ENCODE measurements around the gene RASL10A.

The RASL10A gene

DNA sequence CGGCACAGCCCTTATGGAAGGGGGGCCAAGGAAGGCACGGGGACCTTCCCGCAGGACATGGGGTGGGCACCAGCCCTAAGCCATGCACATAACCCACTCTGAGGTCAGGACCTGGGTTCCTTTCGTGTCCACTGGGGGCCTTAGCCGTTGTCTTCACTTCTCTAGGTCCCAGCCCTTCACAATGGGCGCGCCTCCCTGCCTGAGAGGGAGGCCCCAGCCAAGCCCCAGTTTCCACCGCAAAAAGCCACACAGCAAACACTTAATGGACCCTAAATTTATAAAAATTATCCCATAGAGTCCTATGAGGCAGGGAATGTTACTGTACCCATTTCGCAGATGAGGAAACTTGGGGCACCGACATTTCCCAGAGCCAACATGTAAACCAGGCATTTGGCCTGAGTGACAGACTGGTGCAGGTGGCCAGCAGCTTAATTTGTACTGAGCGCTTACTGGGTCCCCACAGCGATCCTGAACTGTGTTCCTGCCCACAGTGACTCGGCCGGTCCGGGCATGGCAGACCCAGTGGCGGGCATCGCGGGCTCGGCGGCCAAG, 7.8 kb downstream of the RASL10A start:
- Histone ChIP-seq H3K9me3 (ENCODE audit: low read depth, low read length) (no peaks in the 10 kb centered on the region), H3K9ac (ENCODE audit: insufficient read length) (peak overlapping the region; percentile 79), H3K4me3 (peak overlapping the region; percentile 90), H3K27ac (0 out of 2 replicates have a peak overlapping the region, but pooled peaks have one; percentile 42), H3K36me3 (ENCODE audit: insufficient read depth, low read length) (no peaks in the 10 kb centered on the region)
- DNase-seq (ENCODE audit: low read depth, low spot score) = no peak
- TF ChIP-seq FOXP2 (optimal IDR thresholded peaks at IDR 0.05; ENCODE audit: control extremely low read depth, extremely low read length, insufficient read depth) (no peak), EZH2 (IDR thresholded peaks at IDR 0.05) (no peak), POLR2AphosphoS5 (IDR thresholded peaks at IDR 0.05; ENCODE audit: borderline replicate concordance, low read depth, low read length) (no peak)

DNA sequence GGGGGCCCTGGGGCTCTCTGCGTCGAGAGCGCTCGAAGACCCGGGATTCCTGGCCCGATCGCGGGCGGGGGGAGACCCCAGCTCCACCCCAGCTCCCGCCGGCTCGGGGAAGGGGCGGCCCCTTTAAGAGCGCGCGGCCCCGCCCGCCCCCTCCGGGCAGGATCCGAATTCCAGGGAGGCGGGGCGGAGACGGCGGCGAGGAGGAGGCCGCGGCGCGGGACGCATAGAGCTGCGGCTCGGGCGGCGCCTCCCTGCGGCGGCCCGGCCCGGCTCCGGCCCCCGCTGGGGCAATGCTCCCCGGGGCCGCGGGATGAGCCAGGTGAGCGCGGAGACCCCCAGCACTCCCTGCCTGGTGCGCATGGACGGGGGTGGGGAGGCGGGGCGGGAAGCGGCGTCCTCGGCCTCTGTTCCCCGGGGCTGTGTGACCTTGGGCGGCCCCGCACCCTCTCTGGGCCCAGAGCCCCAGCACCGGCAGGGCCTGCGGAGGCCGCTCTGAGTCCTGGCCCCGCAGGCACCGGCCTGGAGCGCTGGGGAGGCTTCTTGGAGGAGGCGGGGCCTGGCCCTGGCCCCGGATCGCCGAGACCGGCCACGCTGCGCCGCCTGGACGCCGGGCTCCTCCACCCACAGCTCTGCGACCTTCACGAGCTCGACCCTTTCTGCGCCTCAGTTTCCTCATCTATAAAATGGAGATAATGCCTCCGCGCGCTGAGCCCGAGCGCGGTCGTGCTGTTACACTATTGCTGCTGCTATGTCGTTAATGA, 8.5 kb downstream of the RASL10A start:
- H3K9ac ChIP-seq (ENCODE audit: insufficient read length) = peak overlapping the region; percentile 79
- H3K27ac ChIP-seq = peak overlapping the region; percentile 80
- no peak; the same call in 1 of the 2 replicates for TF ChIP-seq POLR2AphosphoS5 (IDR thresholded peaks at IDR 0.05; ENCODE audit: borderline replicate concordance, low read depth, low read length)
- TF ChIP-seq EZH2 (IDR thresholded peaks at IDR 0.05) = no peak
- no peak for TF ChIP-seq FOXP2 (optimal IDR thresholded peaks at IDR 0.05; ENCODE audit: control extremely low read depth, extremely low read length, insufficient read depth)
- no peaks in the 10 kb centered on the region for H3K9me3 ChIP-seq (ENCODE audit: low read depth, low read length)
- no peak for DNase-seq (ENCODE audit: low read depth, low spot score)
- peak overlapping the region; percentile 90 for H3K4me3 ChIP-seq
- H3K36me3 ChIP-seq (ENCODE audit: insufficient read depth, low read length) = no peaks in the 10 kb centered on the region

- DNase-seq (ENCODE audit: low read depth, low spot score) = no peak
- H3K9me3 ChIP-seq (ENCODE audit: low read depth, low read length) = no peaks in the 10 kb centered on the region
- peak within 1 kb of the TSS; percentile 79 for H3K9ac ChIP-seq (ENCODE audit: insufficient read length)
Measured at GRCh38 chr22:29306175-29306834, 9.2 kb downstream of the RASL10A start, which contains the start of gene GAS2L1. GAS2L1 (plus strand) TSS chr22:29306650; CDS start chr22:29308106, 1,456 bp downstream.

DNA sequence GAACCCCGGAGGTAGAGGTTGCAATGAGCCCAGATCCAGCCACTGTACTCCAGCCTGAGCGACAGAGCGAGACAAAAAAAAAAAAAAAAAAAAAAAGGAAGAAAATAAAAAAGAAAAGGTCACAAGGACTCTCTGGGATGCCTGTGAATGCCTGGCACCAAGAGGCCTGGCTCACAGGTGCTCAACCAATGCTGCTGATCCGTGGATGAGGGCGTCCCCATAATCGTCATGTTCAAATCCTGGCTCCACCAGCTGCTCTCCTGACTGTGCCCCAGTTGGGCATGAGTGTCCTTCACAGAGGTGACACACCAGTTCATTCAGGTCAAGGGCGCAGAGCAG, 9.7 kb downstream of the RASL10A start:
- Histone ChIP-seq H3K4me3 (peak overlapping the region; percentile 90), H3K36me3 (ENCODE audit: insufficient read depth, low read length) (no peaks in the 10 kb centered on the region), H3K9ac (ENCODE audit: insufficient read length) (no peak overlapping the region), H3K27ac (no peak overlapping the region), H3K9me3 (ENCODE audit: low read depth, low read length) (no peaks in the 10 kb centered on the region)
- TF ChIP-seq EZH2 (IDR thresholded peaks at IDR 0.05) = no peak
- no peak for TF ChIP-seq POLR2AphosphoS5 (IDR thresholded peaks at IDR 0.05; ENCODE audit: borderline replicate concordance, low read depth, low read length)
- TF ChIP-seq FOXP2 (optimal IDR thresholded peaks at IDR 0.05; ENCODE audit: control extremely low read depth, extremely low read length, insufficient read depth) = no peak
- no peak for DNase-seq (ENCODE audit: low read depth, low spot score)

More at GRCh38 chr22:29306175-29306834, 9.2 kb downstream of the RASL10A start, which contains the start of gene GAS2L1:
- no peaks in the 10 kb centered on the region for H3K36me3 ChIP-seq (ENCODE audit: insufficient read depth, low read length)
- peak within 1 kb of the TSS; percentile 90 for H3K4me3 ChIP-seq
- no peak for TF ChIP-seq FOXP2 (optimal IDR thresholded peaks at IDR 0.05; ENCODE audit: control extremely low read depth, extremely low read length, insufficient read depth)
- TF ChIP-seq POLR2AphosphoS5 (IDR thresholded peaks at IDR 0.05; ENCODE audit: borderline replicate concordance, low read depth, low read length) = peak; percentile 37; the same call in 1 of the 2 replicates
- H3K27ac ChIP-seq = peak within 1 kb of the TSS; percentile 80

DNA sequence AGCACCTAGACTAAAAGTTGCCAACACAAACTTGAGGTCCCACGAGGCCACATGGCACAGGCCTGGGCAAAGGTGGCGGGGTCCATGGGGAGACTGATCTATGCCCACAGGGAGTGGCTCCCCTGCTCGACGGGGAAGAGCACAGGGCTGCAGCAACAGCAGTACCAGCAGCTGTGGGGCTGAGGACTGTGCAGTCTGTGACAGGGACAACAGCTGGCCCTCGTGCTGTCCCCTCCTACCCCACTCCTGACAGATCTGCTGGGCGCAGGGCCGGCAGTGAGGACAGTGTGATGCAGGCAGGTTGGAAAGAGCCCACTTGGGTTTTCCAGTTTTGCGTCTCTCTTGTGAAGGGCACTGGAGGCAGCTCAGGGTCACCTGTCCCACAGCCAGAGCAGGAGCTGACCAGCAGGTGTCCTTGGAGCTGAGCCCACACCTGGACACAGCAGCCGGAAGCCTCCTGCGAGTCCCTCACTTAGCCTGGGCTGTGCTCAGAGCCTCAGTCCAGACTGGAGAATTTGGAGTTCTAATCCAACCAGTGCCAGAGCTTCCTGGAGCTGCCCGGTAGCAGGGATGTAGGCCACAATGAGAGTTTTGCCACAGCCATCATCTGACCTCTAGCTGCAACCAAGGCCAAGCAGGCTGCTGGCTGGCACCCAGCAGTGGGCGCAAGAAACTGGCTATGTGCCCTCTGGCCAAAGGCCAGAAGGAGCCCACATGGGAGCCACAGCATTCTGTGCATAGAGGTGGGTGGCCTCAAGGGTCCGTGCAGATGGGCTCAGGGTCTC, 12.6 kb downstream of the RASL10A start:
- H3K4me3 ChIP-seq = no peak overlapping the region
- no peak overlapping the region for H3K27ac ChIP-seq
- peaks cover 15% of the 10 kb centered on the region for H3K36me3 ChIP-seq (ENCODE audit: insufficient read depth, low read length)
- H3K9ac ChIP-seq (ENCODE audit: insufficient read length) = no peak overlapping the region
- no peaks in the 10 kb centered on the region for H3K9me3 ChIP-seq (ENCODE audit: low read depth, low read length)
- TF ChIP-seq POLR2AphosphoS5 (IDR thresholded peaks at IDR 0.05; ENCODE audit: borderline replicate concordance, low read depth, low read length) (no peak), FOXP2 (optimal IDR thresholded peaks at IDR 0.05; ENCODE audit: control extremely low read depth, extremely low read length, insufficient read depth) (no peak), EZH2 (IDR thresholded peaks at IDR 0.05) (no peak)
- DNase-seq (ENCODE audit: low read depth, low spot score) = no peak

DNA sequence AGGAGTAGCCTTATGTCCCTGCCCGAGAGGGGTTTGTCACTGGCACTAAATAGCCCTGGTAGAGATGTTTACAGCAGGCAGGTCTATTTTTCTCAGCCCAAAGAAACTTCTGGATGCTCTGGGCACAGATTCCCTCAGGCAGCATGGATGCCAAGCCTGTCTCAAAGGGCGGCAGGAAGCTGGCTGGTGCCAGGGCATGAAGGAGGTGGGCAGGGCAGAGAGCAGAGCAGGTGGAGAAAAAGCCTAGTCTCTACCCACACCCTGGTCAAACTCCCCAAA, 13.2 kb downstream of the RASL10A start:
- Histone ChIP-seq H3K4me3 (no peak overlapping the region), H3K9ac (ENCODE audit: insufficient read length) (no peak overlapping the region), H3K9me3 (ENCODE audit: low read depth, low read length) (no peaks in the 10 kb centered on the region), H3K27ac (no peak overlapping the region), H3K36me3 (ENCODE audit: insufficient read depth, low read length) (peaks cover 20% of the 10 kb centered on the region)
- TF ChIP-seq POLR2AphosphoS5 (IDR thresholded peaks at IDR 0.05; ENCODE audit: borderline replicate concordance, low read depth, low read length) = no peak
- TF ChIP-seq EZH2 (IDR thresholded peaks at IDR 0.05) = no peak
- TF ChIP-seq FOXP2 (optimal IDR thresholded peaks at IDR 0.05; ENCODE audit: control extremely low read depth, extremely low read length, insufficient read depth) = no peak
- no peak for DNase-seq (ENCODE audit: low read depth, low spot score)

- Histone ChIP-seq H3K9ac (ENCODE audit: insufficient read length) (no peak overlapping the region), H3K9me3 (ENCODE audit: low read depth, low read length) (no peaks in the 10 kb centered on the region), H3K27ac (peak overlapping the region; percentile 46; the same call in 1 of the 2 replicates), H3K4me3 (no peak overlapping the region), H3K36me3 (ENCODE audit: insufficient read depth, low read length) (peaks cover 25% of the 10 kb centered on the region)
- DNase-seq (ENCODE audit: low read depth, low spot score) = no peak
- TF ChIP-seq POLR2AphosphoS5 (IDR thresholded peaks at IDR 0.05; ENCODE audit: borderline replicate concordance, low read depth, low read length) (no peak), EZH2 (IDR thresholded peaks at IDR 0.05) (no peak)
Measured at GRCh38 chr22:29301716-29302401, 13.6 kb downstream of the RASL10A start.

Measured in SK-N-MC (cell line).